ENCODE data around the gene DEDD2.

Gene DEDD2

GRCh38 chr19:42193294-42193693 lies 24.2 kb downstream of the DEDD2 start:
- H3K4me3 ChIP-seq (ENCODE audit: low read length): no peak overlapping the region
- no peak for TF ChIP-seq CTCF (IDR thresholded peaks at IDR 0.05; ENCODE audit: insufficient read depth, low read depth, low read length, missing control alignments)
- no peak for DNase-seq (ENCODE audit: low read depth)

- TF ChIP-seq CTCF (IDR thresholded peaks at IDR 0.05; ENCODE audit: insufficient read depth, low read depth, low read length, missing control alignments): no peak
- DNase-seq (ENCODE audit: low read depth): peak; percentile 98
- H3K4me3 ChIP-seq (ENCODE audit: low read length): no peak overlapping the region
These were observed 25.6 kb downstream of the DEDD2 start for GRCh38 chr19:42191855-42192254.

GRCh38 chr19:42191330-42191729 lies 26.1 kb downstream of the DEDD2 start:
- no peak for DNase-seq (ENCODE audit: low read depth)
- no peak for TF ChIP-seq CTCF (IDR thresholded peaks at IDR 0.05; ENCODE audit: insufficient read depth, low read depth, low read length, missing control alignments)
- no peak overlapping the region for H3K4me3 ChIP-seq (ENCODE audit: low read length)

- TF ChIP-seq CTCF (IDR thresholded peaks at IDR 0.05; ENCODE audit: insufficient read depth, low read depth, low read length, missing control alignments): no peak
- H3K4me3 ChIP-seq (ENCODE audit: low read length): no peak overlapping the region
- no peak for DNase-seq (ENCODE audit: low read depth)
These were observed 28.3 kb downstream of the DEDD2 start for GRCh38 chr19:42189133-42189532.

- DNase-seq (ENCODE audit: low read depth): no peak
- TF ChIP-seq CTCF (IDR thresholded peaks at IDR 0.05; ENCODE audit: insufficient read depth, low read depth, low read length, missing control alignments): no peak
- no peak overlapping the region for H3K4me3 ChIP-seq (ENCODE audit: low read length)
These were observed 28.8 kb downstream of the DEDD2 start for GRCh38 chr19:42188665-42189064.

GRCh38 chr19:42185277-42185676 lies 32.2 kb downstream of the DEDD2 start:
- TF ChIP-seq CTCF (IDR thresholded peaks at IDR 0.05; ENCODE audit: insufficient read depth, low read depth, low read length, missing control alignments): no peak
- no peak overlapping the region for H3K4me3 ChIP-seq (ENCODE audit: low read length)
- DNase-seq (ENCODE audit: low read depth): no peak

GRCh38 chr19:42184401-42184861 lies 33.0 kb downstream of the DEDD2 start:
- peak; percentile 91 for TF ChIP-seq CTCF (IDR thresholded peaks at IDR 0.05; ENCODE audit: insufficient read depth, low read depth, low read length, missing control alignments)
- H3K4me3 ChIP-seq (ENCODE audit: low read length): no peak overlapping the region
- peak; percentile 77 for DNase-seq (ENCODE audit: low read depth)
